B cell (primary cell): ENCODE measurements around the gene SLC23A2.

Source experiments
- EZH2 ChIP-seq: IDR thresholded peaks from 2 replicates; pipeline ENCODE4 v1.6.1; 2012; ENCODE audit warnings: borderline replicate concordance, low read depth, mild to moderate bottlenecking, moderate library complexity, low read length; ENCODE audit not compliant: insufficient read depth, poor library complexity, severe bottlenecking
- TF ChIP-seq, protein P1 (sequence below): fragments of 200-600 bp; IDR thresholded peaks from one replicate; pipeline ENCODE4 v1.8.0; 2022; ENCODE audit warnings: antibody characterized with exemption, mild to moderate bottlenecking

DNA sequence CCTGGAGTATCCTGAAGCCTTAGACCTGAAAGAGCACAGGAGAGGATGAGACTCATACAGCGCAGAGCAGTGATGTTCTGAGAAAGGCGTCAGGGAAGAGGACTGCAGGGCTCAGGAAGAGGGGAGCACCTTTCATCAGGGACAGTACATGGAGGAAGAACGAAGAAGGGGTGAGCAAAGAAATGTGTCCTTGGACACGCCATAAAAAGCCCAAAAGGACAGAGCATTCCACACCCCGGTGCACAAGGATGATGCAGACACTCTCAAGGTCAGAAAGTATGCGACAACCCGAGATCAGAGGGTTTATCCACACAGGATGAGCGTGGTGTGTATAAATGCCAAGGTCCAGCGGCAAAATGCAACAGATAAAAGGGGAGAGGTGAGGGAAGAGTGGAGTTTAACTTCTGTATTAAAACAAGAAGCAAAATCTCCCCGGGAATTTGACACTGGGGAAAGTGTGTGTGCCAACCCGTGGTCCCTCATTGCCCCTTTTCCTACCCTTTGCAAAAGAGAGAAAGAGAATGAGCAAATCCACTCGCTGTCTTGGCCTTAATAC is 64.4 kb downstream of the SLC23A2 start:
- TF ChIP-seq, protein P1, sequence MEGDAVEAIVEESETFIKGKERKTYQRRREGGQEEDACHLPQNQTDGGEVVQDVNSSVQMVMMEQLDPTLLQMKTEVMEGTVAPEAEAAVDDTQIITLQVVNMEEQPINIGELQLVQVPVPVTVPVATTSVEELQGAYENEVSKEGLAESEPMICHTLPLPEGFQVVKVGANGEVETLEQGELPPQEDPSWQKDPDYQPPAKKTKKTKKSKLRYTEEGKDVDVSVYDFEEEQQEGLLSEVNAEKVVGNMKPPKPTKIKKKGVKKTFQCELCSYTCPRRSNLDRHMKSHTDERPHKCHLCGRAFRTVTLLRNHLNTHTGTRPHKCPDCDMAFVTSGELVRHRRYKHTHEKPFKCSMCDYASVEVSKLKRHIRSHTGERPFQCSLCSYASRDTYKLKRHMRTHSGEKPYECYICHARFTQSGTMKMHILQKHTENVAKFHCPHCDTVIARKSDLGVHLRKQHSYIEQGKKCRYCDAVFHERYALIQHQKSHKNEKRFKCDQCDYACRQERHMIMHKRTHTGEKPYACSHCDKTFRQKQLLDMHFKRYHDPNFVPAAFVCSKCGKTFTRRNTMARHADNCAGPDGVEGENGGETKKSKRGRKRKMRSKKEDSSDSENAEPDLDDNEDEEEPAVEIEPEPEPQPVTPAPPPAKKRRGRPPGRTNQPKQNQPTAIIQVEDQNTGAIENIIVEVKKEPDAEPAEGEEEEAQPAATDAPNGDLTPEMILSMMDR = no peak
- TF ChIP-seq EZH2 = no peak
